VCaP (cell line): Measurements from ENCODE around the gene STAT3.
A peak's percentile ranks its signal among the peaks of the same experiment; 100 is the strongest.

Source experiments
- H3K27ac ChIP-seq: fragments of 450-650 bp; 2 replicates; pipeline ENCODE4 v1.5.1; 2017
- TF ChIP-seq, protein P1 (sequence below): fragments of 450-650 bp; conservative IDR thresholded peaks from 2 replicates; pipeline ENCODE4 v1.5.1; 2017; ENCODE audit warnings: mild to moderate bottlenecking, moderate library complexity

STAT3 gene

DNA sequence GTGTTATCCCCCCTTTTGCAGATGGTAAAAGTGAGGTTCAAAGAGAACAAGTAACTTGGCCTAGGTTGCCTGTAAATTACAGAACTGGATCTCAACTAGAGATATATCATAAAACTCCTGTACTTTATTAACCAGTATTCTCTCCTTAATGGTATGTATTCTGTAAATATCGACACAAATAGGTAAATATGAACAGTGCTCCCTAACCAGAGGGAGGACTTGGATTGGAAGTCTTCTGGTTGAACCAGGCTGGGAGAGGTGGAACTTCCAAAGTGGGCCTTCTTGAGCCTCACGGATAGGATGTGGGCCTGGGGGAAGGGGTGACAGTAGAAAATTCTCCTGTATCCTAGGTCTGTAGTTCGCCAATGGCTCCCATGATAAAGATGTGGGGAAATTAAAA, 92.2 kb downstream of the STAT3 start:
- H3K27ac ChIP-seq = no peak overlapping the region
- TF ChIP-seq, protein P1, sequence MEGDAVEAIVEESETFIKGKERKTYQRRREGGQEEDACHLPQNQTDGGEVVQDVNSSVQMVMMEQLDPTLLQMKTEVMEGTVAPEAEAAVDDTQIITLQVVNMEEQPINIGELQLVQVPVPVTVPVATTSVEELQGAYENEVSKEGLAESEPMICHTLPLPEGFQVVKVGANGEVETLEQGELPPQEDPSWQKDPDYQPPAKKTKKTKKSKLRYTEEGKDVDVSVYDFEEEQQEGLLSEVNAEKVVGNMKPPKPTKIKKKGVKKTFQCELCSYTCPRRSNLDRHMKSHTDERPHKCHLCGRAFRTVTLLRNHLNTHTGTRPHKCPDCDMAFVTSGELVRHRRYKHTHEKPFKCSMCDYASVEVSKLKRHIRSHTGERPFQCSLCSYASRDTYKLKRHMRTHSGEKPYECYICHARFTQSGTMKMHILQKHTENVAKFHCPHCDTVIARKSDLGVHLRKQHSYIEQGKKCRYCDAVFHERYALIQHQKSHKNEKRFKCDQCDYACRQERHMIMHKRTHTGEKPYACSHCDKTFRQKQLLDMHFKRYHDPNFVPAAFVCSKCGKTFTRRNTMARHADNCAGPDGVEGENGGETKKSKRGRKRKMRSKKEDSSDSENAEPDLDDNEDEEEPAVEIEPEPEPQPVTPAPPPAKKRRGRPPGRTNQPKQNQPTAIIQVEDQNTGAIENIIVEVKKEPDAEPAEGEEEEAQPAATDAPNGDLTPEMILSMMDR = no peak

DNA sequence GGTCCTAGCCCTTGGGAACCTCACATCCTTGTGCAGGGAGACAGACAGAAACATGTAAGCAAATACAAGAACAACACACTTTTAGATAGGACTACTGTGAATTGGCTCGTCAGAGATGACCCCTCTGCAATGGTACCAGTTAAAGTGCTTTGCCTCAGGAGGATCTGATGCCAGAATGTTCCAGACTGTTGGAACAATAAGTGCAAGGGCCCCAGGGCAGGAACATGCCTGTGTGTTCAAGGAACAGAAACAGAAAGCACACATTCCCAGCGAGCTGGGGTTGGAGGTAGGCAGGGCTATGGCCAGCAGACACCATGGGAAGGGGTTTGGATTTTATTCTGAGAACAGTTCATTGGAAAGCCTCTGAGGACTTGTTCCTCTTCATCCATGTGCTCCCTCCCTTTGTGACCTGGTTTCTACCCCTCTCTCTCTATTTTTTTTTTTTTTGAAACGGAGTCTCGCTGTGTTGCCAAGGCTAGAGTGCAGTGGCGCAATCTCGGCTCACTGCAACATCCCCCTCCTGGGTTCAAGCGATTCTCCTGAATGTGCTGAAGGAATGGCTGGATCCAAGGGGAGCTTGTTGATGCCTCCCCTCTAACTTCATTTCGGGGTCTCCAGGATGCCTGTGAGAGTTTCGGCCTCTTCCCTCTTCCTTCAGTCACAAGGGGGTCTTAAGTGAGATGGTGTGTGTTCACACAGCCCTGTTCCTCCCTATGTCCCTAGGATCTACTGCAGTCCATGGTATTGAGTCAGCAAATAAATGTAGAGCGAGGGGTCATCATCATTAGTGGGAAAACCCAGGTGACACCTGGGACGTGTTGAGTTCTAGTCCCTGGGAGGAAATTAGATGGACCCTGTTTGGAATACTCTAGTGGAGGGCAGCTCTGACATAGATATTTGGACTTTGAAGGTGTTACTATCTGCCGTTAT, 93.5 kb downstream of the STAT3 start:
- no peak overlapping the region for H3K27ac ChIP-seq
- TF ChIP-seq, protein P1 = no peak

DNA sequence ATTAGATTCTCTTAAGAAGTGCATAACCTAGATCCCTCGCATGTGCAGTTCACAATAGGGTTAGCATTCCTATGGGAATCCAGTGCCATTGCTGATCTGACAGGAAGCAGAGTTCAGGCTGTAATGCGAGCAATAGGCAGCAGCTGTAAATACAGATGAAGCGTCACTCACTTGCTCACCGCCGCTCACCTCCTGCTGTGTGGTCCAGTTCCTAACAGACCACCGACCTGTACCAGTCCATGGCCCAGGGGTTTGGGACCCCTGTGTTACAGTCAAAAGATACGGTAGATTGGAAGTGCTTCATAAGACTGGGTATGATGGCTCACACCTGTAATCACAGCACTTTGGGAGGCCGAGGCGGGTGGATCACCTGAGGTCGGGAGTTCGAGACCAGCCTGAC, 97.1 kb downstream of the STAT3 start:
- no peak overlapping the region for H3K27ac ChIP-seq
- TF ChIP-seq, protein P1 = no peak

DNA sequence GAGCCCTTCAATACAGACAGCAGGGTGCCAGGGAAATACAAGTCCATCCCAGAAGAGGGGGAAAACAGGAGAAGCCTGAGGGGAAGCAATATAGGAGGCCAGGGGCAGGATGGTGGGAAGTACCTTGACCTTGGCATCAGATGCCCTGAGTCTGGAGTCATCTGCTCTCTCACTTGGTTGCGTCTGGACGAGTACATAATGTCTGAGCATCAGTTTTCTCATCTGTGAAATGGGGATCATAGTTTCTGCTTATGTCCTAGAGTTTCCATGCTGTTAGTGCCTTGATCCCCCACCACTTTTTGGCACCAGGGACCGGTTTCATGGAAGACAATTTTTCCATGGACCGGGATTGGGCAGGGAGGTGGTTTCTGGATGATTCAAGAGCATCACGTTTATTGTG, 97.7 kb downstream of the STAT3 start:
- TF ChIP-seq, protein P1 = no peak
- H3K27ac ChIP-seq = no peak overlapping the region

DNA sequence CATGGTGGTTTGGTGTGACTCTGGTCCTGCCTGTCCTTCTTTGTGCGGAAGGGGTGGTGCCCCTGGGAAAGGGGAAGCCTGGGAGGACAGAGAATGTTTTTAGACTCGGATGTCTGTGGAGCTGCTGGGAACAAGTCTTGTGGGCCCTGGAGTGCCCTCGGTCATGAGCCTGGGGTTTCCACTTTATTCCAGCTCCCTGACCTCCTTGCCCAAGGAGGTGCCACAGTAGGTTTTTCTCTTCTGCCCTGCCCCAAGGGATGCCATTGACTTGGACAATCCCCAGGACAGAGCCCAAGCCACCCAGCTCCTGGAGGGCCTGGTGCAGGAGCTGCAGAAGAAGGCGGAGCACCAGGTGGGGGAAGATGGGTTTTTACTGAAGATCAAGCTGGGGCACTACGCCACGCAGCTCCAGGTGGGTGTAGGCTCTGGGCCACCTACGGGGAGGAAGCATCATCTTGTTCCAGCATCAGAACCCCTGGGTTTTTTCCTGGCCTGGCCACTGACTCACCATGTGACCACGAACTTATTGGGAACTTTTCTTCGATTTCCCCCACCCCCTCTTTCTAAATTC, 98.5 kb downstream of the STAT3 start:
- no peak overlapping the region for H3K27ac ChIP-seq
- TF ChIP-seq, protein P1 = no peak

DNA sequence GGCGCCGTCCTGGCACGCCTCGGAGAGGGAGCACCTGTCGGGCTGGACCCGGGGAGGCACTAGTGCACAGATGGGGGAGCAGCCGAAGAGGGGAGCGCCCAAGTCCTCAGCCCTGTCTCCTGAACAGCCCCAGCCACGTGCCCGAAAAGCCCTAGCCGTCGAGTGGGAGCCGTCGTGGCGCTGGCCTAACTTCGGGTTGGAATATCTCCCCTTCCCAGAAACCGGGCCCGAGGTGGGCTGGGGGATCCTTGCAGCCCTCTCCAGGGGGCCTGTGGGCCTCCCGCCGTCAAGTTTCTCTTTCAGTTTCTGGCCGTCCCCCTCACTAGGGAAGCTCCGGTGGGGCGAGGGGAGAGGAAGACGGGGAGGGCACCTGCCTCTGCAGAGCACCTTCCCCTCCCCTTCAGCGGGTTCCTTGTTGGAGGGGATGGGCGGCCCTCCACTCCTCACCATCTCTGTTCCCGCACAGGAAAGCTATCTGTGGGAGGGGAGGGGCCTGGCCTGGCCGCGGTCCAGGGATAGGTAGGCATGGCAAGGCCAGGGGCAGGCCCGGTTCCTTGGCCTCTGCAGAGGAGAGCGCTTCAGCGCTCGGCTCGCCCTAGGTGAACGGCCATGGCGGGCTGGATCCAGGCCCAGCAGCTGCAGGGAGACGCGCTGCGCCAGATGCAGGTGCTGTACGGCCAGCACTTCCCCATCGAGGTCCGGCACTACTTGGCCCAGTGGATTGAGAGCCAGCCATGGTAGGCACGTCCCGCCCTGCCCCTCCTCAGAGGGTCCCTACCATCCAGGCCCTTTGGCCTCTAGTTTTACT, 99.2 kb downstream of the STAT3 start:
- TF ChIP-seq, protein P1 = no peak
- peak overlapping the region; percentile 40; the same call in 1 of the 2 replicates for H3K27ac ChIP-seq
